Choroid plexus epithelial cell (primary cell): ENCODE data around the gene VASN.
"Not testable (repeated sequence)": the region's sequence is repeated elsewhere in the genome, so short reads cannot be mapped to it uniquely, and the experiment has no call there.

Experiments
- DNase-seq: peaks from one replicate; pipeline ENCODE4 v3.0.0-alpha.2; 2010; ENCODE audit warnings: low read depth
- H3K4me3 ChIP-seq: 2 replicates; pipeline ENCODE4 v1.5.1; 2011; ENCODE audit warnings: low read depth, mild to moderate bottlenecking, control low read depth, low read length, moderate library complexity
- TF ChIP-seq, protein P1 (sequence below): conservative IDR thresholded peaks from 2 replicates; pipeline ENCODE4 v1.5.1; 2011; ENCODE audit warnings: low read depth, mild to moderate bottlenecking, control low read depth, inconsistent platforms, low read length, moderate library complexity

Gene VASN

DNA sequence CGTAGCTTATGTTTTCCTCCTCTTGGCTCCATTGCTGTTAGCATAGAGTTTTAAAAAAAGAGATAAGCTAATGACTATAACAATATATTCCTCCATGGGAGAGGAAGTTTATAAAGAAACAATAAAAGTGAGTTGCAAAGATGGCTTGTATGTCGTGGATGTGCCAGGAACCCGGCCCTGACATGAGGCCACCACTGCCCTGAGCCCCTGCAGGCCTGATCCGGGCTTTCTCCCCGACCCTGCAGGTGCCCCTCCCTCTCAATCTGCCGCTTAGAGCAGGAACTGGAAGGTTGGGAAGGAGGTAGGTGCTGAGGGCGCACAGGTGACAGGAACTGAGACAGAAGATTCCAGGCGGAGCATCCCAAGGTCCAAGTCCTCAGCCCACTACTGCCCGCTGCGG is 32.2 kb upstream of the VASN start:
- no peak overlapping the region for H3K4me3 ChIP-seq
- TF ChIP-seq, protein P1, sequence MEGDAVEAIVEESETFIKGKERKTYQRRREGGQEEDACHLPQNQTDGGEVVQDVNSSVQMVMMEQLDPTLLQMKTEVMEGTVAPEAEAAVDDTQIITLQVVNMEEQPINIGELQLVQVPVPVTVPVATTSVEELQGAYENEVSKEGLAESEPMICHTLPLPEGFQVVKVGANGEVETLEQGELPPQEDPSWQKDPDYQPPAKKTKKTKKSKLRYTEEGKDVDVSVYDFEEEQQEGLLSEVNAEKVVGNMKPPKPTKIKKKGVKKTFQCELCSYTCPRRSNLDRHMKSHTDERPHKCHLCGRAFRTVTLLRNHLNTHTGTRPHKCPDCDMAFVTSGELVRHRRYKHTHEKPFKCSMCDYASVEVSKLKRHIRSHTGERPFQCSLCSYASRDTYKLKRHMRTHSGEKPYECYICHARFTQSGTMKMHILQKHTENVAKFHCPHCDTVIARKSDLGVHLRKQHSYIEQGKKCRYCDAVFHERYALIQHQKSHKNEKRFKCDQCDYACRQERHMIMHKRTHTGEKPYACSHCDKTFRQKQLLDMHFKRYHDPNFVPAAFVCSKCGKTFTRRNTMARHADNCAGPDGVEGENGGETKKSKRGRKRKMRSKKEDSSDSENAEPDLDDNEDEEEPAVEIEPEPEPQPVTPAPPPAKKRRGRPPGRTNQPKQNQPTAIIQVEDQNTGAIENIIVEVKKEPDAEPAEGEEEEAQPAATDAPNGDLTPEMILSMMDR = no peak
- DNase-seq = no peak

- no peak overlapping the region for H3K4me3 ChIP-seq
- TF ChIP-seq, protein P1 = peak; percentile 34
- peak; percentile 49 for DNase-seq
Observed at GRCh38 chr16:4339909-4340308, 31.7 kb upstream of the VASN start.

DNA sequence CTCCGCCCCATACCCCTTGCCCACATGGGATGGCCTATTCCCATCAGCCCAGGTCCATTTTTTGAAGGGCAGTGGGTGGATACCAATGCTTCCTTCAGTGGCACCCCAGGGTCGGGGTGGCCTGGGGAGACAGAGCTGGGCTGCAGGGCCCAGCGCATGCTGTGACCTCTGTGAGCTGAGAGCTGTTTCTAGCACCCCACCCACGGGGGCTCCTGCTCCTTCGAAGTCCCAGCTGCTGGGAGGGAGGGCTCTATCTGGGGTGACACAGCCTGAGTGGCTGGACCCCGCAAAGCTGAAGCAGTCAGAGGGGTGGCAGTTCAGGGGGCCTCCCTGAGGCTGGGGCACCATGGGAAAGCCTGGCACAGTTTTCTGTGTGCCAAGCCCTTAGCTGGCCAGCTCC is 31.2 kb upstream of the VASN start:
- DNase-seq = no peak
- H3K4me3 ChIP-seq = no peak overlapping the region
- TF ChIP-seq, protein P1 = no peak

GRCh38 chr16:4341250-4341649 is 30.4 kb upstream of the VASN start:
- no peak for DNase-seq
- no peak overlapping the region for H3K4me3 ChIP-seq
- TF ChIP-seq, protein P1 = no peak

GRCh38 chr16:4342866-4343744 is 28.5 kb upstream of the VASN start:
- DNase-seq = no peak
- TF ChIP-seq, protein P1 = no peak
- H3K4me3 ChIP-seq = no peak overlapping the region

DNA sequence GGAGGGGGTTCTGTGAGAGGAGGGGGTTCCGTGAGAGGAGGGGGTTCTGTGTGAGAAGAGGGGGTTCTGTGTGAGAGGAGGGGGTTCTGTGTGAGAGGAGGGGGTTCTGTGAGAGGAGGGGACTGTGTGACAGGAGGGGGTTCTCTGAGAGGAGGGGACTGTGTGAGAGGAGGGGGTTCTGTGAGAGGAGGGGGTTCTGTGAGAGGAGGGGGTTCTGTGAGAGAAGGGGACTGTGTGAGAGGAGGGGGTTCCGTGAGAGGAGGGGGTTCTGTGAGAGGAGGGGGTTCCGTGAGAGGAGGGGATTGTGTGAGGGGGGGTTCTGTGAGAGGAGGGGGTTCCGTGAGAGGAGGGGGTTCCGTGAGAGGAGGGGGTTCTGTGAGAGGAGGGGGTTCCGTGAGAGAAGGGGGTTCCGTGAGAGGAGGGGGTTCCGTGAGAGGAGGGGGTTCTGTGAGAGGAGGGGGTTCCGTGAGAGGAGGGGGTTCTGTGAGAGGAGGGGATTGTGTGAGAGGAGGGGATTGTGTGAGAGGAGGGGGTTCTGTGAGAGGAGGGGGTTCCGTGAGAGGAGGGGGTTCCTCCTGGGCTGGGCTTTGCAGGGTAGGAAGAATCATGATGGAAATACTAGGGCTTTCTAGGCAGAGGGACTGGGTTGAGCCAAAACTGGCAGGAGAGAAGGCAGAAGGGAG is 27.2 kb upstream of the VASN start:
- DNase-seq, H3K4me3 ChIP-seq: not testable (repeated sequence)

- TF ChIP-seq, protein P1 = no peak
- no peak for DNase-seq
- no peak overlapping the region for H3K4me3 ChIP-seq
Observed at GRCh38 chr16:4344983-4345835, 26.4 kb upstream of the VASN start.
